Glutamatergic neuron (in vitro differentiated cells): ENCODE measurements around the gene IFT25. TPM values are rescaled to one million over a fixed set of nuclear protein-coding genes. Genes with fewer than 3 reads are reported as not detected.

Experiments used
- DNase-seq: peaks from one replicate; pipeline ENCODE4 v3.0.0; 2022
- H3K27ac Mint-ChIP-seq: one replicate; pipeline ENCODE4 v1.8.0; 2020; ENCODE audit warnings: mild to moderate bottlenecking, mixed read lengths, inconsistent platforms; ENCODE audit not compliant: unreplicated experiment
- H3K27me3 Mint-ChIP-seq: one replicate; pipeline ENCODE4 v1.8.0; 2020; ENCODE audit warnings: mild to moderate bottlenecking, moderate library complexity, mixed read lengths, inconsistent platforms; ENCODE audit not compliant: unreplicated experiment
- H3K36me3 Mint-ChIP-seq: one replicate; pipeline ENCODE4 v1.8.0; 2020; ENCODE audit warnings: mild to moderate bottlenecking, mixed read lengths, inconsistent platforms; ENCODE audit not compliant: unreplicated experiment
- H3K4me1 Mint-ChIP-seq: one replicate; pipeline ENCODE4 v1.8.0; 2020; ENCODE audit warnings: mild to moderate bottlenecking, low read depth, mixed read lengths, inconsistent platforms; ENCODE audit not compliant: unreplicated experiment
- H3K4me3 Mint-ChIP-seq: one replicate; pipeline ENCODE4 v1.8.0; 2020; ENCODE audit warnings: mild to moderate bottlenecking, mixed read lengths, inconsistent platforms; ENCODE audit not compliant: unreplicated experiment
- H3K9me3 Mint-ChIP-seq: one replicate; pipeline ENCODE4 v1.8.0; 2020; ENCODE audit warnings: mild to moderate bottlenecking, moderate library complexity, mixed read lengths, inconsistent platforms; ENCODE audit not compliant: unreplicated experiment
- total RNA-seq: library from RNA; stranded (reverse); fragmentation: NEBNext Ultra II Directional; extraction: Animal tissue kit (Norgen Biotek cat#: 25700); gene quantifications from one replicate; pipeline ENCODE4 v1.2.1, GENCODE V29; 2021; ENCODE audit not compliant: unreplicated experiment
- TF ChIP-seq, protein P1 (sequence below): fragments of 200-600 bp; sonication (generic); IDR thresholded peaks from one replicate; pipeline ENCODE4 v1.5.0; 2021; ENCODE audit not compliant: partially characterized antibody, unreplicated experiment

IFT25 gene
- total RNA-seq, 1 donor from 2014 or later = 11.3 TPM

DNA sequence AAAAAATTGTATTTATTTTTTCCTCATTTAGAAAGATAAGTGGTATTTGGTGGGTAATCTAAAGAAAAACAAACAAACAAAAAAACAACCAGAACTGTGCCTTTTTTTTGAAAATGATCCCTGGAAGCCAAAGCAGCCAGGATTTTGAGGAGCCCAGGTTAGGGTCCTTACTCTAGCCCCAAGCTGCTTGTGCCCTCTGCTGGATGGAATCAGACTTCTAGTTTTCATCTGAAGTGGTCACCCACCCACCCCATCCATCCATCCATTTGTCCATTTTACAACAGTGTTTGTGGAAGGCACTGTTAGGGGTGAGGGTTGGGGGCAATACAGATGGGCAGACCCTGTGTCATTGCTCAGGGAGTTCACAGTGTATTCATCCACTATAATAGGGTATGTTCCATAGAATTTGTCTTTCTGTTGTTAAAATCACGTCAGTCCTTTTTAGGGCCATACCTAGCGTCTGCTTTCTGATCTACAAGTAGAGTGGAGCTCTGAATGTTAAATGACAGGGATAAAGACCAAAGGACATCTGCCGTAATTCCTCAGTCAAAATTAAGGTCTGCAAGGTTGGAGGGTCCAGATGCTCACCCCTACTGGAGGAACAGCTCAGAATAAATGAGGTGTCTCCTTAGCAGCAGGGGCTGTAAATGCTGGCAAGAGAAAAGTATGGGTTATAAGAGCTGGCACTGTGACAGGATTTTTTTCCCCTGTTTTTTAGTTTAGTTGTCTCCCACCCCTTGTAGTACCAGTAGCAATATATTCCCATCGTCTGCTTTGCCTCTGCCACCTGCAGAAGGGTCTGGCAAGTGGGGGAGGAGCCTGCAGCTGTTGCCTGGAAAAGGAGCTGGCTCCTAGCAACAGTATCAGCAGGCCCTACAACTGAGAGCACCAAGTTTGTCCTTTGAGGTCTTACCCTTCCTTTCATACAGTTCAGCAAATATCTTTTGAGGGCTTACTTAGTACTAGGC is 3.8 kb upstream of the IFT25 start:
- peaks cover 47% of the 10 kb centered on the region for H3K4me1 Mint-ChIP-seq
- peak; percentile 32 for DNase-seq

DNA sequence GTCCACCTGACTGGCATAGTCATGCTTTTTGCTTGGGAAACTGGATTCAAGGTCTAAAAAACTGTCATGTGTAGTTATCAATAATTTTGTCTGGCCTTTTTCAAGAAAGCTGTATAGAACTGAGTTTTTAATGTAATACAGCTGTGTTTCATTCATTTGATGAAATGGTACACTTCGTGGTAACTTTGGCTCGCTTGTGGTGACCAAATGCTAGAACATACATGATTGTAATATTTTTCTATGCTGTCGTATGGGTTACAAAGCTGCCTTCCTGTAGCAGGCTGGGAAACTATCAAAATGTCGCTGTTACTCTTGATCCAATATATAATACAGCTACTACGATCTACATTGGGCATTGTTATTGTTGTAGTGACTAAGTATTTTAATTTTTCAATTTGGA is 2.8 kb upstream of the IFT25 start:
- H3K27me3 Mint-ChIP-seq = peaks cover 3% of the 10 kb centered on the region

More for the DNA sequence above, 3.8 kb upstream of the IFT25 start:
- Mint-ChIP-seq H3K4me3 (peak overlapping the region; percentile 92), H3K27me3 (peaks cover 3% of the 10 kb centered on the region), H3K9me3 (peaks cover 4% of the 10 kb centered on the region), H3K27ac (peak overlapping the region; percentile 69), H3K36me3 (no peaks in the 10 kb centered on the region)
- TF ChIP-seq, protein P1, sequence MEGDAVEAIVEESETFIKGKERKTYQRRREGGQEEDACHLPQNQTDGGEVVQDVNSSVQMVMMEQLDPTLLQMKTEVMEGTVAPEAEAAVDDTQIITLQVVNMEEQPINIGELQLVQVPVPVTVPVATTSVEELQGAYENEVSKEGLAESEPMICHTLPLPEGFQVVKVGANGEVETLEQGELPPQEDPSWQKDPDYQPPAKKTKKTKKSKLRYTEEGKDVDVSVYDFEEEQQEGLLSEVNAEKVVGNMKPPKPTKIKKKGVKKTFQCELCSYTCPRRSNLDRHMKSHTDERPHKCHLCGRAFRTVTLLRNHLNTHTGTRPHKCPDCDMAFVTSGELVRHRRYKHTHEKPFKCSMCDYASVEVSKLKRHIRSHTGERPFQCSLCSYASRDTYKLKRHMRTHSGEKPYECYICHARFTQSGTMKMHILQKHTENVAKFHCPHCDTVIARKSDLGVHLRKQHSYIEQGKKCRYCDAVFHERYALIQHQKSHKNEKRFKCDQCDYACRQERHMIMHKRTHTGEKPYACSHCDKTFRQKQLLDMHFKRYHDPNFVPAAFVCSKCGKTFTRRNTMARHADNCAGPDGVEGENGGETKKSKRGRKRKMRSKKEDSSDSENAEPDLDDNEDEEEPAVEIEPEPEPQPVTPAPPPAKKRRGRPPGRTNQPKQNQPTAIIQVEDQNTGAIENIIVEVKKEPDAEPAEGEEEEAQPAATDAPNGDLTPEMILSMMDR = peak; percentile 57

DNA sequence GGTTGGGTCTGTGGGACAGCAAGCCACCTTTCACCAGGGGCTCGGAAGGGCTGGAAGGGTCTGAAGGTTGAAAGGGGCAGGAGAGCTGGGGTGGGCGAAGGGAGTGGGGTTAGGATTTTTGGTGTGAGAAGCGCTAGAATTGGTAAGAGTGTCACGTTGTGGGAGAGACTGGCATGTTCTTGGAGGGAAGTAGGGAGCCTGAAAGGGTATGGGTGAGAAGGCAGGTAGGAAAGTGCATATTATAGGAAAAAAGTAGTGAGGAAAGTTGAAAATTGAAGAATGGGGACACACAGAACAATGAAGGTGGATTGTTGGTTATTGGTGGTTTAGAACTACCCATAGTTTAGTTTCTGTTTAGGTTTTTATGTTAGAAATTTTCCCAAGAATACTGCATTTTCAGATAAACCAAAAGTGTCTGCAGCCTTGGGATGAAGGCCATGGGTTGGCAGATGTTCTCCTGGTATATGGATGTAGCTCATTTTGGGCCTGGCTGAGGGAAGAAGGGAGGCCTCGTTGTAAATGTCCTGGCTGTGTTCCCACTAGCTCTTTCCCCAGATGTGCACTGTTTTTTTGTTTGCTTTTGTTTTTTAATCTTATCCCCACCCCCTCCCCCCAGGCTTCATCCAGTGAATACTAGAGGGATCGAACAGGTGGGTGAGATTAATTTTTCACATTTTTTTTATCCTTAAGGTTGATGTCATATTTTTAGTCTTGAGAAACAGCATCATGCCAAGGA is 1.8 kb upstream of the IFT25 start:
- Mint-ChIP-seq H3K9me3 (peaks cover 4% of the 10 kb centered on the region), H3K4me3 (peak overlapping the region; percentile 92), H3K27me3 (peaks cover 3% of the 10 kb centered on the region), H3K36me3 (no peaks in the 10 kb centered on the region), H3K27ac (peak overlapping the region; percentile 86), H3K4me1 (peaks cover 41% of the 10 kb centered on the region)
- no peak for DNase-seq
- TF ChIP-seq, protein P1 = no peak

More for the DNA sequence above, 2.8 kb upstream of the IFT25 start:
- H3K27ac Mint-ChIP-seq = no peak overlapping the region
- DNase-seq = no peak
- TF ChIP-seq, protein P1 = no peak
- peaks cover 4% of the 10 kb centered on the region for H3K9me3 Mint-ChIP-seq
- H3K36me3 Mint-ChIP-seq = no peaks in the 10 kb centered on the region
- peaks cover 47% of the 10 kb centered on the region for H3K4me1 Mint-ChIP-seq
- H3K4me3 Mint-ChIP-seq = peak overlapping the region; percentile 92

DNA sequence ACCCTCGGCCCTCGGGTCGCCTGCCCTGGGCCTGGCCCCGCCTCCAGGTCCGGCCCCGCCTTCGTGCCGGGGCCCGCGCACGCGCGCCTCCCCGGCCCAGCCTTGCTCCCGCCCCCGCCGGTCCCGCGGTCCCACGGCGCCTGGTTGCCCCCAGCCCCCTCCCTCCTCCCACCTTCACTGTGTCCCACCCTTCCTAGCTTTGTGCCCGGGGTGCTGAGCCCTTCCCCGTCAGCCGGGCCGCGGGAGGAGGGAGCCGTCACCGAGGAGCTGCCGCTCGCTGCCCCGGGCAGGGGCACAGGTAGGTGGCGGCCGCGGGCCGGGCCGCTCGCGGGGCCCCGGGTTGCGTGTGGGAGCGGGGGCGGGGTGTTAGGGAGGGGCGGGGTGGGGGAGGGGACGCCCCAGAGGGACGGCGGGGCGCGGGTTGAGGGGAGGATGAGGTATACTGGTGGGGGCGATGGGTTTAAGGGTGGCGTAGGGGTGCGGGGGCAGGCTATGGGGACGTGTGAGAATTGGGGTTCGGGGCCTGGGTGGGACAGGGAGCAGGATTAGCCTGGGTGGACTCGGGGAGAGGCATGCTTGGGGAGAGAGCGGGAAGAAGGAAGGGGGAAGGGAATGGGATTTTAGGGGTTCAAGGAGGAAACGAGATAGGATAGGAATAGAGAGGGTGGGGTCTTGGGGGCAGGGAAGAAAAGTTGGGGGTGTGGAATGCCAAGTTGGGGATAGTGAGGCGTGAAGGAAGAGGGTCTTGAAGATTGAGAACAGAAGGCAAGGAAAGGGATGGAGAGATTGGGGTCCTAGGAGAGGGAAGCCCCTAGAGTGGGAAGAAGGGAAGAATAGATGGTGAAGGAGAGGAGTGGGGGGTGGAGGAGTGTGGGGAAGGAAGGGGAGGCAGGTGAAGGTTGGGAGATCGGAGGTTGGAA is 1.0 kb upstream of the IFT25 start, which contains the start of gene LRRC42:
TSS of gene LRRC42 (plus strand) at position 99 of the 920 bp plus-strand sequence. CDS start 5,650 bp downstream, outside the sequence.
- no peak for DNase-seq
- Mint-ChIP-seq H3K4me3 (peak within 1 kb of the TSS; percentile 92), H3K27ac (peak within 1 kb of the TSS; percentile 86), H3K27me3 (peaks cover 3% of the 10 kb centered on the region), H3K36me3 (no peaks in the 10 kb centered on the region), H3K4me1 (peaks cover 35% of the 10 kb centered on the region), H3K9me3 (peaks cover 4% of the 10 kb centered on the region)
- TF ChIP-seq, protein P1 = no peak
